Frontal cortex (tissue), 4 donors: Measurements from ENCODE around the gene CNTN4. TPM values are rescaled to one million over a fixed set of nuclear protein-coding genes. Genes with fewer than 3 reads are reported as not detected.

Source experiments
- DNase-seq, 2 donors: peaks; one replicate each; pipeline ENCODE4 v3.0.0; 2012; ENCODE audit warnings: low spot score in 2 of 2
- FAIRE-seq: peaks from 2 replicates; lab custom pipeline; 2012; peaks lifted over from hg19 to GRCh38; lab: Jason Lieb, UNC
- small RNA-seq: library from RNA; depleted of rRNA; stranded (forward); fragments of <200 nt; gene quantifications from one replicate; pipeline ENCODE3, GENCODE V24; 2014
- total RNA-seq: library from RNA; depleted of rRNA; stranded (reverse); fragments of >200 nt; gene quantifications from one replicate; pipeline ENCODE4 v1.2.3, GENCODE V29; 2014
- donor health status: control.
- donor health status: control.
- donor health status: control.

The CNTN4 gene
- total RNA-seq, 1 donor from 2014 or later, result 134 TPM

DNA sequence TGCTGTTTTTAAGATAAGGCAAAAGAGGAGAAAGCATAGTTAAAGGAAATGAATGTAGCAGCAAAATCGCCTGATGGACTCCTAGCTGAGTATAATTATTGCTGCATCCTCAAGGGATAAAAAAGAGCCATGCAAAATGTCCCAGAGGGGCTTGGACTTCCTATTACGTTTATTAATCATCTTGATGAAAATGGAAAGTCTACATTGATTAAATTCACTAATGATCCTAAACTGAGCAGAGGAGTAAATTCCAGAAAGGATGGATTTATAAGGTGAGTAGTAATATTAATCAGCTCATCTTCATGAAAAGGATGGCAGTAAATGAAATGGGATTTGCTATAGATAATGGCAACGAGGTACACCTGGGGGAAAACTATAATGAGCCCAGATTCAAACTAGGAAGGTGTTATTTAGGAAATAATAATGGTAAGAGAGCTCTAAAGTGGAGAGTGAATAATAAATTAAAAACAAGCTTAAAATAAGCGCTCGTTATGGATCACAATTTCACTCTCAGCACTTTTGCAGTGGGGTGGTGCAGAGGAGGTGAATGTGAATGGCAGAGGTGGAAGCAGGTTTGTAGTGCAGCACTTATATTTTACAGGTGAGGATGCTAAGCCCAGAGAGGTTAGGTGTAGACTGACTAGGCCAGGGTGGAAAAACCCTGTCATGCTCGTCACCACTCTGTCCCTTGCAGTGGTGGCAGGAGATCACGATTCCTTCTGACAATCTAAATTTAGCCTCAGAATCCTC is 989.2 kb downstream of the CNTN4 start:
- DNase-seq (no peak), FAIRE-seq (no peak)

DNA sequence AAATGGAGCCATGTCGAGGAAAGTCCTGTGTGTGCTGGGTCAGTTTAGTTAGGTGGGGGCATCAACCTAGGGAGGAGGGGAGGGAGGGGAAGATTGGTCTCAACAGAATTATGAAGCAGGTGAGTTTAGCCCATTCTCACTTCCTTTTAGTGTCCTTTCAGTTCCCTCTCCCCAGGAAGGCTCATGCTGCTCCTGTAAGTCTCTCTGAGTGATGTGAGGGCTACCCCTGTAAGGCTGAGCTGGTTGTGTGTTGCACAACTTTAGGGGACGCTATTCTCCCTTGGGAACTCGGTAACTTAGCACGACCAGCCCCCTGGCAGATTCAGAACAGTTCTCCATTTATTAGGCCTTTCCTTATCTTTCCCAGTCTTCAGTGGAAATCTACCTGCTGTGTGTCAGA is 990.4 kb downstream of the CNTN4 start:
- DNase-seq (no peak), FAIRE-seq (no peak)

DNA sequence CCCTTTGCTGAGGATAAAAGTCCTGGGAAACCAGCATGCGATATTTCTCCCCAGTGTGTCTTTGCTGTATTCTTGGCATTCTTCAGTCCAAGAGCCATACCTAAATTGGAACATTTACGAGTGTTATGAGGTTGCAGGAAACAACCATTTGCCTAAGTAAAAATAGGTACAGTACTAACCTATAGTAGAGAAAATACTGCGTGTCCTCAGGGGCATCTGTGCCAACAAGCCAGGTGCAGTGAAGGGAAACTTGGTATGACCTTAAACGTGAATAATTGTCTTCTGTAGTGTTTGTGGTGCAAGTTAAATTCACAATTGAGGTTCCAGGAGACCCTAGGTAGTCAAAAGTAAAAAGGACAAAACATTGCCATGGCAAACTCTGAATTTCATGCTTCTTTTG is 999.3 kb downstream of the CNTN4 start:
- FAIRE-seq (no peak), DNase-seq (no peak)

DNA sequence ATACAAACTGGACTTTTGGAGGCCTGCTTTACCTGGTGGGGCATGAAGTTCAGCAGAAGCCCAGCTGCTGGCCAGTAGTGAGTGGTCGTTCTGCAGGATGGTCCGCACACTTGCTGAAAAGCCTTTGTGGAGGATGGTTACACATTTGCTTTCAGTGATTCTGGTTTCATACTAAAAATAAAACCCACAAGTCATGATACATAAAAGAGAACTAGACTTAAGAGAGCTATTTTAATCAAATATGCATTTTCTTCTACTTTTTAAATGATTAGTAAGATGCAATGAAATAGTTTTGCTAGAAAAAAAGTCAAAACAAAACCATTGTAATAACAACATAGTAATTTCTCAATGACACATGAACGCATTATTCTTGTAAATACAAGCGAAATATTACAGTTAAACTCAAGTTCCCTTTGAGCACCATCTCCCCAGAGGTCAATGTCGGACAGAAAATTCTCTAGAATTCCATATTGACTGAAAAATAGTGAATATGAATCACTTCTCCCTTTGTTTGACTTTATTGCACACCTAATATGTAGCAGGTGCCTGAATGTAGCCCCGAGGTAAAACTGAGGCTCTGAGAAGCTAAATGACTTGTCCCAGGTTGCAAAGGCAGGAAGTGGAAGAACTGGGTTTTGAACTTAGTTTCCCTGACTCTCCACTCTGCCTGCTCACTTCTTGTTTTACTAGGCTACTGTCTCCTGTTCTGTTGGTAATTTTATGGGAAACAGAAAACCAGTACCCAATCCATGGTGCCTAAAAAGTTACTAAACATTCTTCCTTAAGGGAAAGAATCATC is 1003.2 kb downstream of the CNTN4 start:
- no peak for DNase-seq
- FAIRE-seq, result no peak

DNA sequence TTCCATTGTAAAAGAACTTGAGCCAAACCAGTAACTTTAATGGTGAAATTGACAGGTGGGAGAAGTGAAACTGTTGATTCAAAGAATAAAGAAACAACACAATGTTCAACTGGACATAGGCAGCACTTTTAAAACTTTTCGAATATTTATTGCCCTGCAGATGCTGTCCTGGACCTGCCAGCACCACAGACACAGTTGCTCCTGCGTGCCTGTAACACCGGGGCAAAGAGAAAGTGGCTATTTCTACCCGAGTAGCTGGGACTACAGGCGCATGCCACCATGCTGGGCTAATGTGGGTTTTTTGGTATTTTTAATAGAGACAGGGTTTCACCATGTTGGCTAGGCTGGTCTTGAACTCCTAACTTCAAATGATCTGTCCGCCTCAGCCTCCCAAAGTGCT is 1004.1 kb downstream of the CNTN4 start:
- FAIRE-seq (no peak), DNase-seq (no peak)

DNA sequence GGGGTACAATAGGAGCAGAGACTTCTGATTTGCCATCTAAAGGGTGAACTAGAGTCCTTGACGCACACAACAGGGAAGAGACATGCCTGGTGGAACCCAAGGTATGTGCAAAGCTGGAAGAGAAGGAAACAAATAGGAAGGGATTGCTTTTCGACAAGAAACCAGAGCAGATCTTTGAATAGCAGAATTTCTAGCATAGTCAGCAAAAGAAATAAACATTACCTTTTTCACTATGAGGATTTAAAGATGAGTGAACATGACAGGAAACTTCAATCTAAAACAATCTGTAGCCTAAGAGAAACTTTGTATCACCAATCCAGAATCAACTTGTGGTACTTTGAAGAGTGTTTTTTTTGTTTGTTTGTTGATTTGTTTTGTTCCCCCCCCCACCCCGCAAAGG is 1006.6 kb downstream of the CNTN4 start:
- no peak for DNase-seq
- no peak for FAIRE-seq

DNA sequence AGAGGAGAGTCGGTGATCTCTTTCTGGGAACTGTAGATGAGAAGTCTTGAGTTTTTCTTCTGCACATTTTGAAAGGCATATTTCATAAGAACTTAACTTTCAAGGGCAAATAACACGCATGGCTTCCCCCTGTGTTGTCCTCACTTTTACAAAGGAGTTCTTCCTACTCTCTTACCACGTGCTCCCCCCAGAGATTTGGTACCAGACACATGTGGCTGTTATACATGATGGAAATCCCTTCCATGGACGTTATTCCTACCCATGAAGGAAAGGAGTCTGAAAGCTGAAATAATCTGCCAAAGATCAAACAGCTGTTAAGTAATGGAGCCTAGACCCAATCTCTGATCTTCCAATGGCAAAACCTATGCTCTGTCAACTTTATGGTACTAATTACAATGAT is 1007.1 kb downstream of the CNTN4 start:
- DNase-seq (no peak), FAIRE-seq (no peak)

DNA sequence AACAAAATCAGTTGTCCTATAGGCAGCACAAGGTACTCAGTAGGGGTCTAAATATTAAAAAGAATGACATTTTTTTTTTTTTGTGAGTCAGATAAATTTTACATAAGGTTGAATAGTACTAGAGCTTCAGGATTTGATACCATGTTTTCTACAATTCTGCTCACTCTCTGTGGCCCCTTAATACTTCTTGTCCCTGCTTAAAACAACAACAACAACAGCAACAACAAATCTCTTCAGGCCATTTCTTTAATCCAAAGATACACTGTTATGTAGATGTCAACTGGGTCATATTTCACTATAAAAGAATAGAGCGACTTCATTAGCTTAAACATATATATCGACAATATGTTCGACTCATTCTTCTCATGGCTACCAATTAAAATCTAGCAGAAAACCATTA is 1008.5 kb downstream of the CNTN4 start:
- no peak for FAIRE-seq

More for the DNA sequence above, 1008.5 kb downstream of the CNTN4 start:
- no peak for DNase-seq

Small RNA genes lying within 50 kb of the gene (small RNA-seq; reads per million reads assigned to genes)
- gene RF00416 (not detected), gene RN7SKP144 (not detected)
